Kidney epithelial cell (primary cell): ENCODE data around the gene ABCB11. TPM values are rescaled to one million over a fixed set of nuclear protein-coding genes. Genes with fewer than 3 reads are reported as not detected.
"Not testable (repeated sequence)": the region's sequence is repeated elsewhere in the genome, so short reads cannot be mapped to it uniquely, and the experiment has no call there.

Experiments used
- DNase-seq: peaks from one replicate; pipeline ENCODE4 v3.0.0-alpha.2; 2010; ENCODE audit warnings: low read depth
- H3K27me3 ChIP-seq: 2 replicates; pipeline ENCODE4 v1.6.0; 2011; ENCODE audit warnings: low read length; ENCODE audit not compliant: control insufficient read depth, insufficient read depth
- H3K36me3 ChIP-seq: 2 replicates; pipeline ENCODE4 v1.5.1; 2011; ENCODE audit warnings: low read length; ENCODE audit not compliant: control insufficient read depth, insufficient read depth
- H3K4me3 ChIP-seq: 2 replicates; pipeline ENCODE4 v1.5.1; 2011; ENCODE audit warnings: low read depth, mild to moderate bottlenecking, control low read depth, low read length
- total RNA-seq: library from RNA; depleted of rRNA; stranded (reverse); fragments of >200 nt; gene quantifications from 2 replicates; pipeline ENCODE4 v1.2.3, GENCODE V29; 2015
- TF ChIP-seq, protein P1 (sequence below): IDR thresholded peaks from 2 replicates; pipeline ENCODE4 v1.5.1; 2011; ENCODE audit warnings: mild to moderate bottlenecking, moderate library complexity, low read length, control low read depth, inconsistent platforms; ENCODE audit not compliant: insufficient read depth, poor library complexity, severe bottlenecking

ABCB11 gene
- total RNA-seq, 1 donor from 2014 or later: not detected

DNA sequence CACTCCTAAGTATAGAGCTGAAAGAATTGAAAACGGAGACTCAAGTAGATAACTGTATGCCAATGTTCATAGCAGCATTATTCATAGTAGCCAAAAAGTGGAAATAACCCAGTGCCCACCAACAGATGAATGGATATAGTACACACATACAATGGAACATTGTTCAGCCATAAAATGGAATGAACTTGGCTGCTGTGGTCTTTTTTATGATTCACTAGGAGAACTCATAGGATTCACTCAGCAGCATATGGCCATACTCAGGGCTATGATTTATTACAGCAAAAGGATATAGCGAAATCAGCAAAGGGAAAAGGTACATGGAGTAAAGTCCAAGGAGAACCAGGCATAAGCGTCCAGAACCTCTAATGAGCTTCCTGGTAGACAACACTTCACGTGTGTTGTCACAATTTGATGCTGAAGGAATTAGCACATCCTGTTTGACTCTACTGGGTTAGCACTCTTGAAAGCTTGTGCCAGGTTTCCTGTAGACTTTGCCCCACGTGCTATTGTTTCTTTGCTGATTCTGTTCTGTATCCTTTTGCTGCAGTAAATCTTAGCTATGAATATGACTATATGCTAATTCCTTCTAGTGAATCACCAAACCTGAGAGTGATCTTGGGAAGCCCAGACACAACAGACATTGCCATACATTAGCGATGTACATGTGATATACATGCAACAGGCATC is 156.6 kb downstream of the ABCB11 start:
- Histone ChIP-seq H3K4me3 (no peak overlapping the region), H3K27me3 (no peaks in the 10 kb centered on the region), H3K36me3 (no peaks in the 10 kb centered on the region)
- TF ChIP-seq, protein P1, sequence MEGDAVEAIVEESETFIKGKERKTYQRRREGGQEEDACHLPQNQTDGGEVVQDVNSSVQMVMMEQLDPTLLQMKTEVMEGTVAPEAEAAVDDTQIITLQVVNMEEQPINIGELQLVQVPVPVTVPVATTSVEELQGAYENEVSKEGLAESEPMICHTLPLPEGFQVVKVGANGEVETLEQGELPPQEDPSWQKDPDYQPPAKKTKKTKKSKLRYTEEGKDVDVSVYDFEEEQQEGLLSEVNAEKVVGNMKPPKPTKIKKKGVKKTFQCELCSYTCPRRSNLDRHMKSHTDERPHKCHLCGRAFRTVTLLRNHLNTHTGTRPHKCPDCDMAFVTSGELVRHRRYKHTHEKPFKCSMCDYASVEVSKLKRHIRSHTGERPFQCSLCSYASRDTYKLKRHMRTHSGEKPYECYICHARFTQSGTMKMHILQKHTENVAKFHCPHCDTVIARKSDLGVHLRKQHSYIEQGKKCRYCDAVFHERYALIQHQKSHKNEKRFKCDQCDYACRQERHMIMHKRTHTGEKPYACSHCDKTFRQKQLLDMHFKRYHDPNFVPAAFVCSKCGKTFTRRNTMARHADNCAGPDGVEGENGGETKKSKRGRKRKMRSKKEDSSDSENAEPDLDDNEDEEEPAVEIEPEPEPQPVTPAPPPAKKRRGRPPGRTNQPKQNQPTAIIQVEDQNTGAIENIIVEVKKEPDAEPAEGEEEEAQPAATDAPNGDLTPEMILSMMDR: no peak
- no peak for DNase-seq

- not testable (repeated sequence) for DNase-seq, H3K27me3 ChIP-seq, H3K4me3 ChIP-seq, H3K36me3 ChIP-seq
These were observed 160.3 kb downstream of the ABCB11 start for GRCh38 chr2:168870824-168871223.

Other genes with a start within 250 kb of the ABCB11 start
- gene NOSTRIN, start 228.7 kb downstream of the ABCB11 start, total RNA-seq: 0.42 and 0.89 TPM in 2 replicates
- gene SPC25, start 140.9 kb downstream of the ABCB11 start, total RNA-seq: 1.8 and 2.0 TPM in 2 replicates
- gene G6PC2, start 130.0 kb downstream of the ABCB11 start, total RNA-seq: not detected in 2 replicates
- gene DHRS9, start 38.2 kb upstream of the ABCB11 start, total RNA-seq: not detected in 2 replicates